Fibroblast of lung (primary cell): Measurements from ENCODE around the gene ANKRD53.

Experiments
- CTCF ChIP-seq, 2 donors: IDR thresholded peaks in 1 of 2; conservative IDR thresholded peaks in 1 of 2; 1 replicate in 1 of 2; 2 replicates in 1 of 2; pipeline ENCODE4 v1.5.1; 2011 to 2012; ENCODE audit warnings: low read length in 2 of 2, control low read depth in 1 of 2, inconsistent platforms in 1 of 2, low read depth in 1 of 2, mild to moderate bottlenecking in 1 of 2
- EZH2 ChIP-seq: IDR thresholded peaks from 2 replicates; pipeline ENCODE4 v1.5.1; 2012; ENCODE audit warnings: low read length, control low read depth, mild to moderate bottlenecking; ENCODE audit errors: missing control alignments

GRCh38 chr2:70959851-70960832 lies 18.3 kb upstream of the ANKRD53 start:
- TF ChIP-seq CTCF (conservative IDR thresholded peaks at IDR 0.05 in 1 of 2, IDR thresholded peaks at IDR 0.05 in 1 of 2; ENCODE audit: low read depth in 1 of 2, low read length in 2 of 2) (no peak), EZH2 (no peak)
